ENCODE data around the gene TSC1. TPM values are rescaled to one million over a fixed set of nuclear protein-coding genes. Genes with fewer than 3 reads are reported as not detected.

The TSC1 gene
- total and polyA plus RNA-seq, 2 experiments from 2014 or later, result 23.7 to 48.0 TPM

DNA sequence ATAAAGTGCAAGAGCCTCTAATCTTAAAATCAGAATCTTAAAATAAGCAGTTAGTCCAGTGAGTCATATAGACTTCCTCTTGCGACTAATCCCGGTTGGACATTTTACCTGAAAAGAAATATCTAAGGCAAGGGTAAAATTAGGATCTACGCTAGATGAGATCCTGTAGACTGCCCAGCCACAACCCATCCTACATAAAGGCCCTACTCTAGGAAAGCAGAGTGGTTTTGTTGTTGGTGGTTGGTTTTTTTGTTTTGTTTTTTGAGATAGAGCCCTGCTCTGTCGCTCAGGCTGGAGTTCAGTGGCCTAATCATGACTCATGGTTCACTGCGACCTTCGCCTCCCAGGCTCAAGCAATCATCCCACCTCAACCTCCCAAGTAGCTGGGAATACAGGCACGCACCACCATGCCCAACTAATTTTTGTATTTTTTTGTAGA, 6.9 kb downstream of the TSC1 start (continued):
- TF ChIP-seq, protein P1, sequence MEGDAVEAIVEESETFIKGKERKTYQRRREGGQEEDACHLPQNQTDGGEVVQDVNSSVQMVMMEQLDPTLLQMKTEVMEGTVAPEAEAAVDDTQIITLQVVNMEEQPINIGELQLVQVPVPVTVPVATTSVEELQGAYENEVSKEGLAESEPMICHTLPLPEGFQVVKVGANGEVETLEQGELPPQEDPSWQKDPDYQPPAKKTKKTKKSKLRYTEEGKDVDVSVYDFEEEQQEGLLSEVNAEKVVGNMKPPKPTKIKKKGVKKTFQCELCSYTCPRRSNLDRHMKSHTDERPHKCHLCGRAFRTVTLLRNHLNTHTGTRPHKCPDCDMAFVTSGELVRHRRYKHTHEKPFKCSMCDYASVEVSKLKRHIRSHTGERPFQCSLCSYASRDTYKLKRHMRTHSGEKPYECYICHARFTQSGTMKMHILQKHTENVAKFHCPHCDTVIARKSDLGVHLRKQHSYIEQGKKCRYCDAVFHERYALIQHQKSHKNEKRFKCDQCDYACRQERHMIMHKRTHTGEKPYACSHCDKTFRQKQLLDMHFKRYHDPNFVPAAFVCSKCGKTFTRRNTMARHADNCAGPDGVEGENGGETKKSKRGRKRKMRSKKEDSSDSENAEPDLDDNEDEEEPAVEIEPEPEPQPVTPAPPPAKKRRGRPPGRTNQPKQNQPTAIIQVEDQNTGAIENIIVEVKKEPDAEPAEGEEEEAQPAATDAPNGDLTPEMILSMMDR (conservative IDR thresholded peaks at IDR 0.05; ENCODE audit: low read depth in 2 of 2), result no peak

DNA sequence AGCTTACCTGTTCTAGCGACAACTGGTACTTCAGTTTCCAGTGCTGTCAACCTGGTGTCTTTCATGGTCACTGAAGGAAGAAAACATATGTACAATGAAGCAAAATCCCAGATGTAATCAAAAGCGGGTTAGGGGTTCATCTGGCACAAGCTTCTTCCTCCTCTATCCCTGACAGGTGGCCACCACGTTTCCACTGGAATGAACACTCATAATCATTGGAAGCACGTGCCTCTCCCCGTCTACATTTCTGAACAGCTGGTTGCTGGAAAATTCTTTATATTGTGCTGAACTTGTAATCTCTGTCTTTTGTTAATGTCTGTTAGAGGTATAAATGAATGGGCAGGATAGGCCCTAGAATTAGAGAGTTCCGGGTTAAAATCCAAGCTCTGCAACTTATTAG, 9.4 kb downstream of the TSC1 start:
- Histone ChIP-seq H3K4me1 (ENCODE audit: insufficient read depth) (peaks cover 3% of the 10 kb centered on the region; the same call in 1 of the 2 replicates), H4K20me1 (replicated peaks; ENCODE audit: insufficient read depth) (peaks cover 25% of the 10 kb centered on the region), H3F3A (replicated peaks; ENCODE audit: low read depth) (no peaks in the 10 kb centered on the region), H3K27ac (ENCODE audit: low read depth) (no peak overlapping the region), H3K27me3 (ENCODE audit: insufficient read depth) (no peaks in the 10 kb centered on the region), H3K4me3 (no peak overlapping the region), H3K79me2 (replicated peaks; ENCODE audit: insufficient read depth) (peaks cover 60% of the 10 kb centered on the region), H2AFZ (no peak overlapping the region), H3K36me3 (ENCODE audit: insufficient read depth) (no peaks in the 10 kb centered on the region), H3K4me2 (no peak overlapping the region), H3K9me2 (ENCODE audit: insufficient read depth) (no peaks in the 10 kb centered on the region)
- Mint-ChIP-seq H3K36me3 (ENCODE audit: low read depth) (peaks cover 3% of the 10 kb centered on the region; the same call in 1 of the 3 replicates), H3K9me3 (no peaks in the 10 kb centered on the region), H3K27ac (no peak overlapping the region), H3K4me1 (peaks cover 10% of the 10 kb centered on the region; the same call in 2 of the 3 replicates), H3K4me3 (no peak overlapping the region), H3K27me3 (ENCODE audit: insufficient read depth, low read depth, poor library complexity) (no peaks in the 10 kb centered on the region)
- ATAC-seq (no peak), DNase-seq (ENCODE audit: low spot score) (no peak)
- TF ChIP-seq NANOG (IDR thresholded peaks at IDR 0.05; ENCODE audit: borderline replicate concordance), result no peak
- TF ChIP-seq, protein P2, sequence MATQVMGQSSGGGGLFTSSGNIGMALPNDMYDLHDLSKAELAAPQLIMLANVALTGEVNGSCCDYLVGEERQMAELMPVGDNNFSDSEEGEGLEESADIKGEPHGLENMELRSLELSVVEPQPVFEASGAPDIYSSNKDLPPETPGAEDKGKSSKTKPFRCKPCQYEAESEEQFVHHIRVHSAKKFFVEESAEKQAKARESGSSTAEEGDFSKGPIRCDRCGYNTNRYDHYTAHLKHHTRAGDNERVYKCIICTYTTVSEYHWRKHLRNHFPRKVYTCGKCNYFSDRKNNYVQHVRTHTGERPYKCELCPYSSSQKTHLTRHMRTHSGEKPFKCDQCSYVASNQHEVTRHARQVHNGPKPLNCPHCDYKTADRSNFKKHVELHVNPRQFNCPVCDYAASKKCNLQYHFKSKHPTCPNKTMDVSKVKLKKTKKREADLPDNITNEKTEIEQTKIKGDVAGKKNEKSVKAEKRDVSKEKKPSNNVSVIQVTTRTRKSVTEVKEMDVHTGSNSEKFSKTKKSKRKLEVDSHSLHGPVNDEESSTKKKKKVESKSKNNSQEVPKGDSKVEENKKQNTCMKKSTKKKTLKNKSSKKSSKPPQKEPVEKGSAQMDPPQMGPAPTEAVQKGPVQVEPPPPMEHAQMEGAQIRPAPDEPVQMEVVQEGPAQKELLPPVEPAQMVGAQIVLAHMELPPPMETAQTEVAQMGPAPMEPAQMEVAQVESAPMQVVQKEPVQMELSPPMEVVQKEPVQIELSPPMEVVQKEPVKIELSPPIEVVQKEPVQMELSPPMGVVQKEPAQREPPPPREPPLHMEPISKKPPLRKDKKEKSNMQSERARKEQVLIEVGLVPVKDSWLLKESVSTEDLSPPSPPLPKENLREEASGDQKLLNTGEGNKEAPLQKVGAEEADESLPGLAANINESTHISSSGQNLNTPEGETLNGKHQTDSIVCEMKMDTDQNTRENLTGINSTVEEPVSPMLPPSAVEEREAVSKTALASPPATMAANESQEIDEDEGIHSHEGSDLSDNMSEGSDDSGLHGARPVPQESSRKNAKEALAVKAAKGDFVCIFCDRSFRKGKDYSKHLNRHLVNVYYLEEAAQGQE (IDR thresholded peaks at IDR 0.05; ENCODE audit: unreplicated experiment), result no peak
- TF ChIP-seq POLR2AphosphoS5 (IDR thresholded peaks at IDR 0.05; ENCODE audit: low read depth), result no peak
- TF ChIP-seq, protein P3, sequence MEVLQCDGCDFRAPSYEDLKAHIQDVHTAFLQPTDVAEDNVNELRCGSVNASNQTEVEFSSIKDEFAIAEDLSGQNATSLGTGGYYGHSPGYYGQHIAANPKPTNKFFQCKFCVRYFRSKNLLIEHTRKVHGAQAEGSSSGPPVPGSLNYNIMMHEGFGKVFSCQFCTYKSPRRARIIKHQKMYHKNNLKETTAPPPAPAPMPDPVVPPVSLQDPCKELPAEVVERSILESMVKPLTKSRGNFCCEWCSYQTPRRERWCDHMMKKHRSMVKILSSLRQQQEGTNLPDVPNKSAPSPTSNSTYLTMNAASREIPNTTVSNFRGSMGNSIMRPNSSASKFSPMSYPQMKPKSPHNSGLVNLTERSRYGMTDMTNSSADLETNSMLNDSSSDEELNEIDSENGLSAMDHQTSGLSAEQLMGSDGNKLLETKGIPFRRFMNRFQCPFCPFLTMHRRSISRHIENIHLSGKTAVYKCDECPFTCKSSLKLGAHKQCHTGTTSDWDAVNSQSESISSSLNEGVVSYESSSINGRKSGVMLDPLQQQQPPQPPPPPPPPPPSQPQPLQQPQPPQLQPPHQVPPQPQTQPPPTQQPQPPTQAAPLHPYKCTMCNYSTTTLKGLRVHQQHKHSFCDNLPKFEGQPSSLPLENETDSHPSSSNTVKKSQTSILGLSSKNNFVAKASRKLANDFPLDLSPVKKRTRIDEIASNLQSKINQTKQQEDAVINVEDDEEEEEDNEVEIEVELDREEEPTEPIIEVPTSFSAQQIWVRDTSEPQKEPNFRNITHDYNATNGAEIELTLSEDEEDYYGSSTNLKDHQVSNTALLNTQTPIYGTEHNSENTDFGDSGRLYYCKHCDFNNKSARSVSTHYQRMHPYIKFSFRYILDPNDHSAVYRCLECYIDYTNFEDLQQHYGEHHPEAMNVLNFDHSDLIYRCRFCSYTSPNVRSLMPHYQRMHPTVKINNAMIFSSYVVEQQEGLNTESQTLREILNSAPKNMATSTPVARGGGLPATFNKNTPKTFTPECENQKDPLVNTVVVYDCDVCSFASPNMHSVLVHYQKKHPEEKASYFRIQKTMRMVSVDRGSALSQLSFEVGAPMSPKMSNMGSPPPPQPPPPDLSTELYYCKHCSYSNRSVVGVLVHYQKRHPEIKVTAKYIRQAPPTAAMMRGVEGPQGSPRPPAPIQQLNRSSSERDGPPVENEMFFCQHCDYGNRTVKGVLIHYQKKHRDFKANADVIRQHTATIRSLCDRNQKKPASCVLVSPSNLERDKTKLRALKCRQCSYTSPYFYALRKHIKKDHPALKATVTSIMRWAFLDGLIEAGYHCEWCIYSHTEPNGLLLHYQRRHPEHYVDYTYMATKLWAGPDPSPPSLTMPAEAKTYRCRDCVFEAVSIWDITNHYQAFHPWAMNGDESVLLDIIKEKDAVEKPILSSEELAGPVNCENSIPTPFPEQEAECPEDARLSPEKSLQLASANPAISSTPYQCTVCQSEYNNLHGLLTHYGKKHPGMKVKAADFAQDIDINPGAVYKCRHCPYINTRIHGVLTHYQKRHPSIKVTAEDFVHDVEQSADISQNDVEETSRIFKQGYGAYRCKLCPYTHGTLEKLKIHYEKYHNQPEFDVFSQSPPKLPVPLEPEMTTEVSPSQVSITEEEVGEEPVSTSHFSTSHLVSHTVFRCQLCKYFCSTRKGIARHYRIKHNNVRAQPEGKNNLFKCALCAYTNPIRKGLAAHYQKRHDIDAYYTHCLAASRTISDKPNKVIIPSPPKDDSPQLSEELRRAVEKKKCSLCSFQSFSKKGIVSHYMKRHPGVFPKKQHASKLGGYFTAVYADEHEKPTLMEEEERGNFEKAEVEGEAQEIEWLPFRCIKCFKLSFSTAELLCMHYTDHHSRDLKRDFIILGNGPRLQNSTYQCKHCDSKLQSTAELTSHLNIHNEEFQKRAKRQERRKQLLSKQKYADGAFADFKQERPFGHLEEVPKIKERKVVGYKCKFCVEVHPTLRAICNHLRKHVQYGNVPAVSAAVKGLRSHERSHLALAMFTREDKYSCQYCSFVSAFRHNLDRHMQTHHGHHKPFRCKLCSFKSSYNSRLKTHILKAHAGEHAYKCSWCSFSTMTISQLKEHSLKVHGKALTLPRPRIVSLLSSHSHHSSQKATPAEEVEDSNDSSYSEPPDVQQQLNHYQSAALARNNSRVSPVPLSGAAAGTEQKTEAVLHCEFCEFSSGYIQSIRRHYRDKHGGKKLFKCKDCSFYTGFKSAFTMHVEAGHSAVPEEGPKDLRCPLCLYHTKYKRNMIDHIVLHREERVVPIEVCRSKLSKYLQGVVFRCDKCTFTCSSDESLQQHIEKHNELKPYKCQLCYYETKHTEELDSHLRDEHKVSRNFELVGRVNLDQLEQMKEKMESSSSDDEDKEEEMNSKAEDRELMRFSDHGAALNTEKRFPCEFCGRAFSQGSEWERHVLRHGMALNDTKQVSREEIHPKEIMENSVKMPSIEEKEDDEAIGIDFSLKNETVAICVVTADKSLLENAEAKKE (CRISPR knock-in tag; IDR thresholded peaks at IDR 0.05), result no peak
- TF ChIP-seq, protein P4, sequence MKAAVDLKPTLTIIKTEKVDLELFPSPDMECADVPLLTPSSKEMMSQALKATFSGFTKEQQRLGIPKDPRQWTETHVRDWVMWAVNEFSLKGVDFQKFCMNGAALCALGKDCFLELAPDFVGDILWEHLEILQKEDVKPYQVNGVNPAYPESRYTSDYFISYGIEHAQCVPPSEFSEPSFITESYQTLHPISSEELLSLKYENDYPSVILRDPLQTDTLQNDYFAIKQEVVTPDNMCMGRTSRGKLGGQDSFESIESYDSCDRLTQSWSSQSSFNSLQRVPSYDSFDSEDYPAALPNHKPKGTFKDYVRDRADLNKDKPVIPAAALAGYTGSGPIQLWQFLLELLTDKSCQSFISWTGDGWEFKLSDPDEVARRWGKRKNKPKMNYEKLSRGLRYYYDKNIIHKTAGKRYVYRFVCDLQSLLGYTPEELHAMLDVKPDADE (IDR thresholded peaks at IDR 0.05), result no peak
- TF ChIP-seq STAT1 (IDR thresholded peaks at IDR 0.05; ENCODE audit: unreplicated experiment), result no peak
- TF ChIP-seq CREB1 (CRISPR knock-in tag; IDR thresholded peaks at IDR 0.05; ENCODE audit: low read depth), result no peak
- no peak for TF ChIP-seq EZH2phosphoT487 (IDR thresholded peaks at IDR 0.05; ENCODE audit: unreplicated experiment)
- TF ChIP-seq ZNF114 (CRISPR knock-in tag; IDR thresholded peaks at IDR 0.05), result no peak
- TF ChIP-seq EZH2 (IDR thresholded peaks at IDR 0.05; ENCODE audit: low read depth, unreplicated experiment), result no peak

All from GM23338 (cell line).